OCI-LY3 (cell line): ENCODE results near the gene LTBP1.
A peak's percentile ranks its signal among the peaks of the same experiment; 100 is the strongest.

Experiments
- H2AFZ ChIP-seq: fragments of 200-600, 300-600 bp; shearing (Covaris generic); 2 replicates; pipeline ENCODE4 v1.6.0; 2014; ENCODE audit warnings: antibody characterized with exemption, low read depth, low read length
- H3K27ac ChIP-seq: fragments of 200-600, 300-600 bp; sonication (generic); 2 replicates; pipeline ENCODE4 v1.5.1; 2014; ENCODE audit warnings: mild to moderate bottlenecking, low read length, moderate library complexity, mixed read lengths
- H3K27me3 ChIP-seq: fragments of 200-600, 300-600 bp; sonication (generic); 2 replicates; pipeline ENCODE4 v1.6.1; 2014; ENCODE audit warnings: low read depth, low read length, mixed read lengths
- H3K36me3 ChIP-seq: fragments of 200-600, 300-600 bp; sonication (generic); replicated peaks from 2 replicates; pipeline ENCODE3; 2014; ENCODE audit warnings: low read depth, low read length, mixed read lengths
- H3K4me1 ChIP-seq: fragments of 300-600, 200-600 bp; sonication (generic); 2 replicates; pipeline ENCODE4 v1.6.1; 2014; ENCODE audit warnings: low read length, mixed read lengths
- H3K4me2 ChIP-seq: fragments of 200-600, 300-600 bp; sonication (generic); 2 replicates; pipeline ENCODE4 v1.6.1; 2014; ENCODE audit warnings: low read length, mixed read lengths
- H3K4me3 ChIP-seq: fragments of 300-600, 200-600 bp; sonication (generic); 2 replicates; pipeline ENCODE4 v1.5.1; 2014; ENCODE audit warnings: antibody characterized with exemption, mild to moderate bottlenecking, low read length, moderate library complexity
- H3K79me2 ChIP-seq: fragments of 300-600, 200-600 bp; shearing (Covaris generic); 2 replicates; pipeline ENCODE4 v1.6.1; 2014; ENCODE audit warnings: mild to moderate bottlenecking, low read length, mixed read lengths
- H3K9ac ChIP-seq: fragments of 300-600, 200-600 bp; shearing (Covaris generic); 2 replicates; pipeline ENCODE4 v1.6.0; 2014; ENCODE audit warnings: mild to moderate bottlenecking, low read length, moderate library complexity
- H3K9me3 ChIP-seq: fragments of 200-600, 300-600 bp; shearing (Covaris generic); 2 replicates; pipeline ENCODE4 v1.6.1; 2014; ENCODE audit warnings: low read length, mixed read lengths; ENCODE audit not compliant: insufficient read depth
- H4K20me1 ChIP-seq: fragments of 200-600, 300-600 bp; sonication (generic); 2 replicates; pipeline ENCODE4 v1.6.1; 2016; ENCODE audit warnings: low read length, mixed read lengths; ENCODE audit not compliant: insufficient read depth
- CTCF ChIP-seq: fragments of 200-600, 300-600 bp; sonication (generic); IDR thresholded peaks from 2 replicates; pipeline ENCODE4 v1.5.1; 2014; ENCODE audit warnings: antibody characterized with exemption, low read length, low read depth
- EZH2phosphoT487 ChIP-seq: fragments of 200-600 bp; shearing (Covaris generic); IDR thresholded peaks from 2 replicates; pipeline ENCODE4 v1.6.1; 2018; ENCODE audit warnings: antibody characterized with exemption, mixed run types, low read depth

Gene LTBP1

DNA sequence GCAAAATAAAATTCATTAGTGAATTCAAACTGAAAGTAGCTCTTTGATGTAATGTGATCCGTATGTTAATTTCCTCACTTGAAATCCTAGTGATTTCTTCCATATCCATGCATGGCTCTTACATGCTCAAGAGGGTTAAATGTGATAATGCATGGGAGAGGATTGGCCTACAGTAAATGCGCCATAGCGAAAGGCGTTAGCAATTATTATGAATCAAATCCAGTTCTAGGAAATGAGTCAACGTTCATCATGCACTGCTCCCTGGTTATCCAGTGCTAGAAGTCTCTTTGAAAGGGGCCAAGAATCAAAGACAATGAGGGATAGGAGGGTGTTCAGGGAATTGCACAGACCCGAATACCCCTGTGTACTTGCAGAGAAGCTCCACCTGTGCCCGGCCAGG, 428.3 kb downstream of the LTBP1 start:
- Histone ChIP-seq H3K9ac (no peak overlapping the region), H3K27ac (no peak overlapping the region), H3K4me3 (no peak overlapping the region), H4K20me1 (no peaks in the 10 kb centered on the region), H3K79me2 (no peaks in the 10 kb centered on the region), H3K36me3 (no peaks in the 10 kb centered on the region), H3K9me3 (no peaks in the 10 kb centered on the region), H3K27me3 (no peaks in the 10 kb centered on the region), H3K4me1 (0 out of 2 replicates have a peak, but pooled peaks cover 4% of the 10 kb centered on the region), H3K4me2 (no peak overlapping the region), H2AFZ (no peak overlapping the region)
- no peak for TF ChIP-seq EZH2phosphoT487
- TF ChIP-seq CTCF: no peak

GRCh38 chr2:33377048-33377447, 430.3 kb downstream of the LTBP1 start:
- H3K36me3 ChIP-seq: no peaks in the 10 kb centered on the region
- H3K79me2 ChIP-seq: no peaks in the 10 kb centered on the region
- no peak overlapping the region for H2AFZ ChIP-seq
- TF ChIP-seq CTCF (no peak), EZH2phosphoT487 (no peak)
- peaks cover 16% of the 10 kb centered on the region for H3K4me1 ChIP-seq
- no peak overlapping the region for H3K27ac ChIP-seq
- H4K20me1 ChIP-seq: no peaks in the 10 kb centered on the region
- H3K9me3 ChIP-seq: no peaks in the 10 kb centered on the region
- no peak overlapping the region for H3K9ac ChIP-seq
- H3K4me2 ChIP-seq: no peak overlapping the region
- H3K4me3 ChIP-seq: no peak overlapping the region
- H3K27me3 ChIP-seq: no peaks in the 10 kb centered on the region

DNA sequence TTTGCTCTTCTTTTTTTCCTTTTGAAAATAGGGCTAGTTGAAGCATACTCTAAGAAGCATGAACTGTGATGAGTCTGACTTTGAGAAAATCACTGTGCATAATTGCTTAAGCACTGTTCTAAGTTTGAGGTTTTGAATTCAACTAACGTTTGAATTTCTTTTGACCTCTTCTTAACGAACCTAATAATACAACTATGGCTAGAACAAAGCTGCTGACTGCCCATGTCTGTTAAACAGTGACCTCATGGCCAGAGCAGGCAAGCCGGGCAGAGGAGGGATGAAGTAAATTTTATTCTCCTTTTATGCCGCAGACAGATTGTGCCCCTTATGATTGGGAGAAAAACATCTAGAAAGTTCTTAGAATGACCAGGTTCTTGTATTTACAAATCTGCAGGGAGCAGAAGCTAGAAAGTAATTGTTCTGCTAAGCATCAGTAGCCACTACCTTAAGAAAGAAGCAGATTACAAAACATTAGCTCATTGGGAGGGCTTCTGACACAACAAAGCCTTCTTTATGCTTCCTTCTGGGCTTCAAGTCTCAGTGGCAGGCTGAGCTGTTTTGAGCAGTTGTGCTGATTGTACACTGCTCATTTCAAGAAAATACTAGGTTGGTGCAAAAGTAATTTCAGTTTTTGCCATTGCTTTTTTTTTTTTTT, 431.9 kb downstream of the LTBP1 start:
- no peak overlapping the region for H3K4me3 ChIP-seq
- H3K27ac ChIP-seq: no peak overlapping the region
- H4K20me1 ChIP-seq: no peaks in the 10 kb centered on the region
- no peaks in the 10 kb centered on the region for H3K9me3 ChIP-seq
- no peak for TF ChIP-seq CTCF
- TF ChIP-seq EZH2phosphoT487: no peak
- no peaks in the 10 kb centered on the region for H3K36me3 ChIP-seq
- H3K27me3 ChIP-seq: 0 out of 2 replicates have a peak, but pooled peaks cover 4% of the 10 kb centered on the region
- H3K4me2 ChIP-seq: no peak overlapping the region
- no peak overlapping the region for H2AFZ ChIP-seq
- H3K9ac ChIP-seq: no peak overlapping the region
- H3K4me1 ChIP-seq: peaks cover 20% of the 10 kb centered on the region
- no peaks in the 10 kb centered on the region for H3K79me2 ChIP-seq

GRCh38 chr2:33380001-33380609, 433.4 kb downstream of the LTBP1 start:
- Histone ChIP-seq H3K4me2 (peak overlapping the region; percentile 1; the same call in 1 of the 2 replicates), H3K9ac (no peak overlapping the region), H3K9me3 (no peaks in the 10 kb centered on the region), H3K27ac (no peak overlapping the region), H3K4me1 (peaks cover 20% of the 10 kb centered on the region), H3K36me3 (no peaks in the 10 kb centered on the region), H3K27me3 (peaks cover 9% of the 10 kb centered on the region; the same call in 1 of the 2 replicates), H3K79me2 (no peaks in the 10 kb centered on the region), H3K4me3 (no peak overlapping the region), H2AFZ (no peak overlapping the region), H4K20me1 (no peaks in the 10 kb centered on the region)
- TF ChIP-seq EZH2phosphoT487 (no peak), CTCF (peak; percentile 79)
